Measurements from ENCODE around the gene MSL3. TPM values are rescaled to one million over a fixed set of nuclear protein-coding genes. Genes with fewer than 3 reads are reported as not detected.

The MSL3 gene
- total RNA-seq, 1 donor from 2014 or later = 27.7 TPM

GRCh38 chrX:11756354-11757318 lies 1.4 kb upstream of the MSL3 start:
- intact Hi-C loops (cut with DNase I) = no loop called here
- no peak for TF ChIP-seq CTCF (IDR thresholded peaks at IDR 0.05)
- Histone ChIP-seq H3K36me3 (peaks cover 8% of the 10 kb centered on the region), H3K4me1 (no peaks in the 10 kb centered on the region), H3K9me3 (no peaks in the 10 kb centered on the region), H3K27me3 (no peaks in the 10 kb centered on the region), H3K4me3 (peak overlapping the region; percentile 56), H3K27ac (peak overlapping the region; percentile 88)
- ATAC-seq (no peak), DNase-seq (no peak)

- TF ChIP-seq CTCF (IDR thresholded peaks at IDR 0.05) = no peak
Observed at GRCh38 chrX:11757397-11757718, 679 bp upstream of the MSL3 start.

GRCh38 chrX:11758400-11759171 lies 549 bp downstream of the MSL3 start:
- peaks cover 26% of the 10 kb centered on the region for H3K36me3 ChIP-seq
- DNase-seq (peak; percentile 94), ATAC-seq (peak; percentile 94)
- TF ChIP-seq CTCF (IDR thresholded peaks at IDR 0.05) = peak; percentile 74
- H3K9me3 ChIP-seq = no peaks in the 10 kb centered on the region
- H3K4me3 ChIP-seq = peak overlapping the region; percentile 68
- peak overlapping the region; percentile 92 for H3K27ac ChIP-seq
- intact Hi-C loops (cut with DNase I) = no loop called here
- no peaks in the 10 kb centered on the region for H3K4me1 ChIP-seq
- H3K27me3 ChIP-seq = no peaks in the 10 kb centered on the region

More at GRCh38 chrX:11757397-11757718, 679 bp upstream of the MSL3 start:
- H3K4me1 ChIP-seq = no peaks in the 10 kb centered on the region
- intact Hi-C loops (cut with DNase I) = no loop called here
- H3K36me3 ChIP-seq = peaks cover 14% of the 10 kb centered on the region
- H3K9me3 ChIP-seq = no peaks in the 10 kb centered on the region
- peak overlapping the region; percentile 56 for H3K4me3 ChIP-seq
- peak overlapping the region; percentile 88 for H3K27ac ChIP-seq
- no peaks in the 10 kb centered on the region for H3K27me3 ChIP-seq
- no peak for ATAC-seq
- no peak for DNase-seq

- ATAC-seq = no peak
- peak overlapping the region; percentile 68 for H3K4me3 ChIP-seq
- no peaks in the 10 kb centered on the region for H3K4me1 ChIP-seq
- intact Hi-C loops (cut with DNase I) = no loop called here
- H3K9me3 ChIP-seq = no peaks in the 10 kb centered on the region
- H3K27me3 ChIP-seq = no peaks in the 10 kb centered on the region
- H3K27ac ChIP-seq = peak overlapping the region; percentile 92
- no peak for TF ChIP-seq CTCF (IDR thresholded peaks at IDR 0.05)
- peaks cover 32% of the 10 kb centered on the region for H3K36me3 ChIP-seq
- DNase-seq = no peak
Observed at GRCh38 chrX:11759172-11759460, 1.1 kb downstream of the MSL3 start.

- Histone ChIP-seq H3K36me3 (peaks cover 37% of the 10 kb centered on the region), H3K27ac (peak overlapping the region; percentile 38), H3K4me3 (peak overlapping the region; percentile 68), H3K27me3 (no peaks in the 10 kb centered on the region), H3K9me3 (no peaks in the 10 kb centered on the region), H3K4me1 (no peaks in the 10 kb centered on the region)
- no peak for TF ChIP-seq CTCF (IDR thresholded peaks at IDR 0.05)
- DNase-seq (peak; percentile 71), ATAC-seq (peak; percentile 88)
- intact Hi-C loops (cut with DNase I) = no loop called here
Observed at GRCh38 chrX:11759461-11760311, 1.6 kb downstream of the MSL3 start.
